Measurements from ENCODE around the gene IKBKE.
A peak's percentile ranks its signal among the peaks of the same experiment; 100 is the strongest.

IKBKE gene

DNA sequence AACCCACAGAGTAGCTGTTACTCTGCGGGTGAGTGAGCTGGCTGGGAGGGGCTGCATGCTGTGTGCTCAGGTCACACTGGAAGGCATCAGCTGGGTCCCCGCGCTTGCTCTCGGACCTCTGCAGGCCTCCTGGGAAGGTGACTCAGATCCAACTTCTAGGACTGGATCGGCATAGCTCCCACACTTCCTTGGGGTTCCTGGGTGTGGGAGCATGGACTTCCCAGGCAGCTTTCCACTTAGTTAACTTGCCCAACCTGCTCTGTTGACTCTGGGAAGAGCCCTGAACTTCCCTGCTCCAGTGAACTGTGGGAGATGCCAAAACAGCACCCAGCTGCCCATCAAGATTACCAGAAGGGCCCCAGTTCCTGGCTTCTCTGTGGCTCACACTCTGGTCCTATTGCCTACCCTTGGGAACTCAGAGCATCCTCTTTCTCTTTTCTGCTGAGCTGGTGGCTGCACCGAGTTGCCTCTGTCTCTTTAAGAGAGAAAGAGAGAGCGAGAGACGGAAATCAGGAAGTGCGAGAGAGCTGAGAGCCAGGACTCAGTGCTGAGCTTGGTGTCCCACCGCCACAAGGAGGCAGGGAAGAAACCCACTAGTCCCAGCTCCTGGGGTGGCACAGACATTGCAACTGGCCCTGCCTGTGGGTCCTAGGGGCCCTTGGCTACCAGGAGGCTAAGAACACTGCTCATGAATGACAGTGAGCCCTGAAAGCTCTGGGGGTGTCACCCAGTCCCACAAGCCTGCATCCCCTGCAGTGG lies at the start of gene IKBKE:
Gene IKBKE (plus strand): TSS at position 544 of the 759 bp plus-strand sequence. CDS start 2,752 bp downstream, outside the sequence.
- peak; percentile 57 for DNase-seq

- DNase-seq = no peak
Measured at GRCh38 chr1:206421616-206422340, 48.5 kb upstream of the IKBKE start.

GRCh38 chr1:206422525-206422924 lies 47.8 kb upstream of the IKBKE start:
- DNase-seq = no peak

DNA sequence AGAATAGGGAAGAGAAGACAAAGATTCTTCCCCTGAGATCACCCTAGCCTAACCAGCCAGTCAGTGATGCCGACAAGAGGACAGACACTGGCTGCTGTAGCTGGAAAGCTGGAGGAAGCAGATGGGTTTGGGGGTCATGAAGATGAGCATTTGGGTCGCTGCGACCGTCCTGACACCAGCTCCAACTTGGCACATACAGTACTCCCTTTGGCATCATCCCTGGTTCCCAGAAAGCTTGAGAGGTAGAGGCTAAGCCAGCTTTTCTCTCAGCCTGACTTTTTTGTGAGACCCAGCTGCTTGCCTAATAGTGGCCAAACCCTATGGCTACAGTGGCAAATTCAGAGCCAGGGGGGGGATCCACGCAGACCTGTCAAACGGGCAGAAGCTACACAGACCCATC lies 43.0 kb upstream of the IKBKE start:
- no peak for DNase-seq

GRCh38 chr1:206429421-206429820 lies 40.9 kb upstream of the IKBKE start:
- no peak for DNase-seq

DNA sequence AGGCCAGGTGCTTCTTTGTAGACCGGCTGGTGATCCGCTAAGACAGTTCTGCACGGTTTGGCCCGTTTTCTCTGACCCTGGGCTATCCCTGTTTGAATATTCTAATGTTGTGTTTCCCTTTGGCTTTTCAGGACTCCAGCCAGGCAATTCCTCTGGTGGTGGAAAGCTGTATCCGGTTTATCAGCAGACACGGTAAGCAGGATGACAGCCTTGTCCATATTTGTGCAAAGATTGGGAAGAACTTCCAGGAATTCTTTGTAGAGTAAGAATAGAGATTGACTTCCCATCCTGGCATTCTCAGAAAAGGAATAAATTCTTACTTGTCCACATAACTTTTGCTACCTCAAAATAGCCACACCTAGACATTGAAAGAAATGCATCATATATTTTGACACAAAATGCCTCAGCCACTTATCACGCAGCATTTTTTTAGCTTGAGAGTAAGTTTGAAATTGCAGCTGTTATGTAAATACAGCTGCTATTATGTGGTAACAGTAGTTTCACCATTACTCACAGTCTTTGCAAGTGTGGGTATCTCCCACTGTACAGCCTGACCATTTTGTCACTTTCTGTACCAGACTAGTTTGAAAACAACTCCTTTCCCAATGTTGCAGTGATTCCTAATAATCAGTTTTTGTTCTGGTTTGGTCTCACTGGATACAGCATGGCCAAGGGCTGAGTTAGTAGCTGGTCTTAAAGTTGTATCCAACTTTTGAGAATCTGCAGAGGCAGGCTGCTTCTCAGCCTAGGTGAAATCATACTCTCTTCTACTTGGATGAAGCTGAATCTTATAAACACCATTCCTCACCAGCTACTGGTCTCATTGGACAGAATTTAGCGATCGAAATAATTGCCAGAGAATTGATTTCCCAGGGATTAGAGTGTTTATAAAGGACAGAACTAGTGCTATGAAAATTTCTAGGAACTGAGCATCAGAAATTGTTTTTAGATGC lies 40.0 kb upstream of the IKBKE start:
- DNase-seq = no peak

- DNase-seq = no peak
Measured at GRCh38 chr1:206435445-206435844, 34.8 kb upstream of the IKBKE start.

- no peak for DNase-seq
Measured at GRCh38 chr1:206438554-206438953, 31.7 kb upstream of the IKBKE start.

GRCh38 chr1:206439205-206439604 lies 31.1 kb upstream of the IKBKE start:
- no peak for DNase-seq

DNA sequence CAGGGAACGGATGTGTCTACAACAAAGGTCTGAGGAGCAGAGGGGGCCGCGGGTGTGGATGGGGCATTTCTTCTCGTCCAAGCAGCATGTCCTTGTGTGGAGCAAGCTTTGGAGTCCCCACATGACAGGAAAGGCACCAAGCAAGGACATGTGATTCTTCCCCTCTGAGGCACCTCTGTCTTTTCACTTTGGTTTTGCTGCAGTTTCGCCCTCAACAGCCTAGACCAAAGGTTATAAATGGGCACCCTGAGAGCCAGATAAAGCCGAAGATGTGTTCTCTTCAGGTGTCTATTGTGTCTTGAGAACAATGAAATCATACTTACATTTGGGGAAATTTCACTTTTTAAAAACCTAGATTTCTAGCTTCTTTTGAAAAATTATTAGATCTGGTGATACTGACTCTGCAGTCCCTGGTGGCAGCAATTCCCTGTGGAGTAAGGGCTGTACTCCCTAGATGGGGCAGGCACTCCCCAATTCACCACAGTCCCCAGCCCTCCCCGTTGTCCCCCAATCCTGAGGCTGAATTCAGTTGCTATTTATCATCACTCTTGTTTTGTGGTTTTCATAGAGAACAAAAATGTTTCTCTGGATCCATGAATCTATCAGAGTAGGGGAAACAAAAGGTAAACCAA lies 28.8 kb upstream of the IKBKE start:
- no peak for DNase-seq

- DNase-seq = no peak
Measured at GRCh38 chr1:206442101-206442500, 28.2 kb upstream of the IKBKE start.

DNA sequence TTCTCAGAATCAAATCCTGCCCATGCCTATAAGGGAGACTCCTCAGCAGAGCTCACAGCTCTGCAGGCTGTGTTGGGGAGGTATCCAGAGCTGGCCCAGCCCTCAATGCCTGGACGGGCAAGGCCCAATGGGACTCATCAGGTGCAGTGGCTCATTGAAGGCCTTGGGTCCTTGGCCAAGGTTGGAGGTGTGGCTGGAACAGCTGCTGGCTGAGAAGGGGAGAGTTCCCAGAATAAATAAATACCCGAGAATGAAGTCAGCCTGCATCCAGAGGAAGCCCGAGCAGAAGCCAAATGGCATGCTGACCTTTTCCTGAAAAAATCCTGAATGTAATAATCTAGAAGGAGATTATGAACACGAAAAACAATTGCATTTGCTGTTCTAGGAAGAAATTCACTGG lies 25.2 kb upstream of the IKBKE start:
- DNase-seq = no peak

DNA sequence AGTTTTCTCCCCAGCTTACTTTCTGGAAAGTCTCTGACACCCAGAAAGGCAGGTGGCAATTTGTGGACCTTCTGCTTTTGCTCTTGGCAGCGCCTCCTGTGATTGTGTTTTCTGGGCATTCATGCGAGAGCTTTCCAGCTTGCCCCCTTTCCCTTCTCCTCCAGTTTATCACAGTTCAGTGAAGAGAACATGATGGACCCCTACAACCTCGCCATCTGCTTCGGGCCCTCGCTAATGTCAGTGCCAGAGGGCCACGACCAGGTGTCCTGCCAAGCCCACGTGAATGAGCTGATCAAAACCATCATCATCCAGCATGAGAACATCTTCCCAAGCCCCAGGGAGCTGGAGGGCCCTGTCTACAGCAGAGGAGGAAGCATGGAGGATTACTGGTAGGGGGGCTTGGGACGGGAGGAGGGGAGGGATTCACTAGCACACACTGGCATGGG lies 24.3 kb upstream of the IKBKE start:
- DNase-seq = no peak

DNA sequence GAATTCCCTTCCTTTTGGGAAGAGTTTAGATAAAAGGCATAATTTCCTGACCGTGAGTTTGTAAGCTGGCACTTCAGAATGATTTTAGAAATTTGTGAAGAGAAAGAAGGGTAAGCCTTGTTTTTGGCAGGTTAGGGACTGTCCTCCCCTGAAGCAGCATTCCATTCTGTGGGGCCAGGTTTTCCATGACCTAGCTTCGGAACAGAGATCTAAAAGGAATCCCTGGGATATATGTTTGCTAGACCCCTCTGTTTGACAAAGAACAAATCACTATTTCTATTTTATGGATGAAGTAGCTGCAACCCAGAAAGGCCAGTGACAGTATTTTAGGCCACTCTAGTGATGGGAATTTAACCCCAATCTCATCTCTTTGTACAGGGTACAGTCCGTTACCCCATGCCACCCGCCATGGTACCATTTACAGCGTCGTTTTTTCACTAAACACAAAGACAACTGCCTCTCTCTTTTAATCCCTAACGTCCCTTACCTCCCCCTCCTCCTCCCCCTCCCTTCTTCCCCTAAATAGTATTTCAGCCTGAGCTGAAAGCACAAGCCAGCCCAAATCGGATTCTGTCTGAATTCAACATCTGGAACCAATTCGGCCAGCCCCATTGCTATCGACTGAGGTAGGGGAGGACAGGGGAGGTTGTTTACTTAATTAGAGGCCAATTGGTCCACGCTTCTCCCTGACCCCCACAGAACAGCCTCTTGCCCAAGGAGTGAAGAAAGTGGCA lies 23.4 kb upstream of the IKBKE start:
- DNase-seq = no peak

DNA sequence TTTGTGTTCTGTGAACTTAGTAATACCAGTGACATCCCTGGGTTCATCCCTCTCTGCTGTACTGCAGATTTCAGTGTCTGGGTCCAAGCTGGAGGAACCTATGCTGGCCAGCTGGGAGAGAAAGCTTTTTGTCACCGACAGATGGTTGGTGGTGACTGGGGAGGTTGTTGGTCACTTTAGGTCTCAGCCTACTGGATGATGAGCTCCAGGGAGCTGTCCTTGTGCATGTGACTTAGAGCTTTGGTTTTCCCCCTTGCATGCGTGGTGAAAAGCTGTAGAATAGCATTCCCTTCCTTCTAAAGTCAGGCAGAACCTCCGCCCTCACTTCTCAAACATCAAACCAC lies 22.9 kb upstream of the IKBKE start:
- no peak for DNase-seq

DNA sequence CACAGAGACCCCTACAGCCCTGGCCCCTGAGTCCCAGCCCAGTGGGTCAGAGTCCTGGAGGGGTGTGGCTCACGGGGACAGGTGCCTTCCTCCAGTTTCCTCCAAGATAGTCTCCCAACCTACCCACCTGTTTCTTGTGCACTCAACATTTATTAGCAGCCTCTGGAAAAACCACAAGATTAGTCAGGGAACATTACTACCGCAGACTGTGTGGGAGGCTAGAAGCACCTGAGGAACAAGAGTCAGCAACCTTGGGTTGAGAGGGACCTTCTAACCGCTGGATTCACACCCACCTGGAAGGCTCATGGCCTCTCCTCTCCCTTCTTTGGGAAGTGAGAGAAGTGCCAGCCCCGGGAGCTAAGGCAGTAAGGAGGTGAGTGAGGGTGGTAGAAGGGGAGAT lies 22.5 kb upstream of the IKBKE start:
- DNase-seq = no peak

GRCh38 chr1:206448471-206448870 lies 21.8 kb upstream of the IKBKE start:
- no peak for DNase-seq

DNA sequence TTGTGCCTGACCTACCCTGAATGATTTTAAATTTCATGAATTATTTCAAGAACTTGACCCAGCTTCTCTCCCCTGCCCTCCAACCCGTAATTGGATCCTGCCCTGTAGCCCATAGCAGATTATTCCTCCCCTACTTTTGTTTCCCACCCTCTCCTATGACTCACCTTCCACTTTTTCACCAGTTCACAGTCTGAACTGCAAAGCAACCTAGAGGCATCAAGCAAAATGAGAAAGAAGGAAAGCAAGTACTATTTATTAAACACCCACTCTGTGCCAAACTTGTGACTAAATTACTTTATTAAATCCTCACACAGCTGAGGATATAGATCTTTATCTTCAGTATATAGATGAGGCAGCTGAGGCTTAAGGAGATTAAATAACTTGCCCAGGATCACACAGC lies 20.7 kb upstream of the IKBKE start:
- no peak for DNase-seq

DNA sequence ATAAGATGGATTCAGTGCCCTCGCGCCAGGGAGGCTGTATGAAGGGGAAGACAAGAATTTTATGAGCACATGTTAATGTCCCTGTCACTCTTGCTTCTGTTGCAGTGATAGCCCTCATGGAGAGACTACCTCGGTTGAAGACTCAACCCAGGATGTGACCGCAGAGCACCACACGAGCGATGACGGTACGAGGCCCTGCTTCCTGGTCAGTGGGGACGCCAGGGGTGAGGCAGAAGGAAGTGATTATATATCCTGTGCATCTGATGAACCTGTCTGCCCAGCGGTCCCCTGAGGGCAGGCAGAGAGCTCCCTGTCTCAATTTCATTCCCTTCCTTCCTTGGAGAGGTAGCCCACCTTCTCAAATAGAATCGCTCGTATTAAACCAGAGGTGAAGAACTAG lies 20.0 kb upstream of the IKBKE start:
- no peak for DNase-seq

DNA sequence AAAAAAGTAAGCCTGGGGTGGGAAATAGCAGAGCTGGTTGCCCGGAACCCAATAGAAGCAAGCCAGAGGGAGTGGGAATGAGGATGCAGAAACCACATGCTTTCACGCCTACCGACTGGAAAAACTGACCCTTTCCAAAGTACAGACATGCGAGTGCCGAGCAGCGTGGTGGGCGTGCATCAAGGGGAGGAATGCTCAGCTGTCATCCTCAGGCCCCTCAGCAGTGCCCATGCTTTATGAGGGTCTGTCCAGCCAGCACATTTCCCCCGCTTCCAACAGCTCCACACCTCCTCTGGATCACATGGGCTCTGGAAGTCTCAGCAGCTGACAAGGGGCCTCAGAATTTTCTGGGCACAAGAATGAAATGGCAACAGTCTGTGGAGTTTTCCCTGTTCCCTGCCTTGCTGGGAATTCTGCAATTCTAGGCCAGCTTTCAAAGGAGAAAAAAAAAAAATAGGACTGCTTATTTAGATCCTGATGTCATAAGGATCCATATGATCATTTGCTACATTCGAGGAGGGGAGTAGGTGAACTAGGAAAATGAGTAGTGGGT lies 19.1 kb upstream of the IKBKE start:
- DNase-seq = no peak

- no peak for DNase-seq
Measured at GRCh38 chr1:206453111-206453510, 17.2 kb upstream of the IKBKE start.

- no peak for DNase-seq
Measured at GRCh38 chr1:206455289-206455665, 15.0 kb upstream of the IKBKE start.
